ENCODE measurements around the gene LDLRAD4.

DNA sequence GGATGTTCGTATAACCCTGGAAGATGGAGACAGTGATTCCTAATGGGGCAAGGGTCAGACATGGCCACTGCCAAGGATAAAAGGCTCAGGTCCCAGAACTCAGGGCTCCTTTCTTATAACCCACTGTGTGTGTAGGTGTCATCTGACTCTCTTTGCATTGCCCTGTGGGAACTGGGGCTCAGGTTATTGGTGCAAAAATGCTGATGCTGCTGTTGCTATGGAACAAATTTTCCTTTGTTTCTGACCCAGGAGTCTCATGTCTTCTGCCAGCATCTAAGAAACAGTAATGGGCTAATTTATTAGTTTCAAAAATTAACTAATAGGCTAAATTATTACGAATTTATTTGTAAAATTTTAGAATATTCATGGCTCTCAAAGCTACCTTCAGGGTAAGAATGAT is 24.3 kb upstream of the LDLRAD4 start:
- TF ChIP-seq, protein P1, sequence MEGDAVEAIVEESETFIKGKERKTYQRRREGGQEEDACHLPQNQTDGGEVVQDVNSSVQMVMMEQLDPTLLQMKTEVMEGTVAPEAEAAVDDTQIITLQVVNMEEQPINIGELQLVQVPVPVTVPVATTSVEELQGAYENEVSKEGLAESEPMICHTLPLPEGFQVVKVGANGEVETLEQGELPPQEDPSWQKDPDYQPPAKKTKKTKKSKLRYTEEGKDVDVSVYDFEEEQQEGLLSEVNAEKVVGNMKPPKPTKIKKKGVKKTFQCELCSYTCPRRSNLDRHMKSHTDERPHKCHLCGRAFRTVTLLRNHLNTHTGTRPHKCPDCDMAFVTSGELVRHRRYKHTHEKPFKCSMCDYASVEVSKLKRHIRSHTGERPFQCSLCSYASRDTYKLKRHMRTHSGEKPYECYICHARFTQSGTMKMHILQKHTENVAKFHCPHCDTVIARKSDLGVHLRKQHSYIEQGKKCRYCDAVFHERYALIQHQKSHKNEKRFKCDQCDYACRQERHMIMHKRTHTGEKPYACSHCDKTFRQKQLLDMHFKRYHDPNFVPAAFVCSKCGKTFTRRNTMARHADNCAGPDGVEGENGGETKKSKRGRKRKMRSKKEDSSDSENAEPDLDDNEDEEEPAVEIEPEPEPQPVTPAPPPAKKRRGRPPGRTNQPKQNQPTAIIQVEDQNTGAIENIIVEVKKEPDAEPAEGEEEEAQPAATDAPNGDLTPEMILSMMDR (IDR thresholded peaks at IDR 0.05), result no peak
- TF ChIP-seq POLR2A (IDR thresholded peaks at IDR 0.05), result no peak

All from lower leg skin (tissue), 3 donors.